ENCODE results near the gene RPL14.
"Not testable (repeated sequence)": the region's sequence is repeated elsewhere in the genome, so short reads cannot be mapped to it uniquely, and the experiment has no call there.

RPL14 gene

DNA sequence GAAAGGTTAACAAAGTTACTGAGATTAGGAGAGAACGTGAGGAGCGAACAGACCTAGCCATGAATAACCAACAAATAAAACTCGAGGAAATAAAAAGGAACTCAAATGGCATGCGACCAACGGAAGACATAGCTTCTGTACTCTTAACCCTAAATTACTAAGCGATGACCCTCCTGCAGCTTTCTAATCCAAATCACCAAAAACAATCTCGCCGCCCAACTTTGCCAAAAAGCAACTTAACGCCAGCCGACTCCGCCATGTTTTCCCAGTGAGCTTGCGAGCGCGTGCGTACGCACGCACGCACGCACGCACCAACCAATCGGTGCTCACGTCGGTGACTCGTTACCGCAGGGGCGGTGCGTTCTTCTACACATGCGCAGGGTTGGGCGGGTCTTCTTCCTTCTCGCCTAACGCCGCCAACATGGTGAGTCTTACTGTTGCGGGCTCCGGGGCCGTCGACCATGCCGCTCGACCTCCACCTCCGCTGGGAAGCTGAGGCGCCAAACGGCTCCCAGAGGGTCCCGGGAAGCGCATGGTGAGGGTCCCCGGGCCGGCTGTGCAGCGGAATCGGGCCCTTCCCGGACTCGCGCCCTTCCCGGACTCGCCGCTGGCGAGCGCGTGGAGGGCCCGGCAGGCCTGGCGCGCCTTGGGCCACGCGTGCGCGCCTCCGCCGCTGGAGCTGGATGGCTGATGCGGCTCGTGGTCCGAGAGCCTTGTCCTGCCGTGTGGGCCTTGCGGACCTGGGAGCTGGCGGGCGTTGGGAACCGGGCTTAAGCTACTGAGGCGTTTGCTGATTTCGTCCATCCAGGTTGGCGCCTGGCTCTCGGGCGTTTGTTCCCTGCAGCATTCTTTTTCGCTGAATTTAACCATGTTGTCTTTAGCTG is at the start of gene RPL14:
TSS of gene RPL14 (plus strand) at position 400 of the 884 bp plus-strand sequence. CDS start at position 533, 133 bp downstream.
- ATAC-seq = peak; percentile 77

DNA sequence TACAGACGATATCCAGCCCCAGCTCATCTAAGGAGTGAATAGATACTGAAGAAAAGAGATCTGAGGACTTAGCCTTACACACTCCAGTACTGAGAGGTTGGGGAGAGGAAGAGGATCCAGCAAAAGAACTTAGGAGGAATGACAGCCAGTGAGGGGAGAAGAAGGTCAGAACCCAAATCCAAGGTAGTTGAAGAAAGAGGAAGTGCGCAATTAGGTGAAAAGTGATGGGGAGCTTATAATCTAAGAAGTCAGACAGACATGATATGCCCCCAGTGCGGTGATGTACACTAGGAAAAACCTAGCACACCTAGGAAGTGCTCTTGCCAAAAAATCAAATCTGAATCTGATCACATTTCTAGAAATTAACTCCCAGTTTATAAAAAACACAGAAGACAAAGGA is 49.5 kb upstream of the RPL14 start:
- DNase-seq (no peak), ATAC-seq (no peak)

More for the DNA sequence above, at the start of gene RPL14:
- DNase-seq = peak; percentile 94

DNA sequence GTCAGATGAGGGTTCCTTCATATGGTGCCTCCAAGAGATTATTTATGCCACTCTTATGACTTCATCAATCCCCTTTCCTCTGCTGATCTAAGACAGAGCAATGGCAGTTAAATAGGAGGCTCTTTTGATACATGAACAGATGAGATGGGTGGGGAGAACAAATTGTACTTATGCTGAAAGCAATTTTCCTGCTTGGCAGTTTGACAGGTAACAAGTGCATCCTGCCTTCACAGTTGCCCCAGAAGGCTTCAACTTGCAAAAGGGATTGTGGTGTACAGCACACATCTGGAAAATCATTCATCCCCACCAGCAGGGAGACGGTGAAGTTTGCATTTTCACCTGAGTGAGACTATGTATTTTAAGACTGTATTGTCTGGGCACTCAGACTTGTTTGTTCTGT is 42.9 kb upstream of the RPL14 start:
- no peak for ATAC-seq
- DNase-seq = no peak

DNA sequence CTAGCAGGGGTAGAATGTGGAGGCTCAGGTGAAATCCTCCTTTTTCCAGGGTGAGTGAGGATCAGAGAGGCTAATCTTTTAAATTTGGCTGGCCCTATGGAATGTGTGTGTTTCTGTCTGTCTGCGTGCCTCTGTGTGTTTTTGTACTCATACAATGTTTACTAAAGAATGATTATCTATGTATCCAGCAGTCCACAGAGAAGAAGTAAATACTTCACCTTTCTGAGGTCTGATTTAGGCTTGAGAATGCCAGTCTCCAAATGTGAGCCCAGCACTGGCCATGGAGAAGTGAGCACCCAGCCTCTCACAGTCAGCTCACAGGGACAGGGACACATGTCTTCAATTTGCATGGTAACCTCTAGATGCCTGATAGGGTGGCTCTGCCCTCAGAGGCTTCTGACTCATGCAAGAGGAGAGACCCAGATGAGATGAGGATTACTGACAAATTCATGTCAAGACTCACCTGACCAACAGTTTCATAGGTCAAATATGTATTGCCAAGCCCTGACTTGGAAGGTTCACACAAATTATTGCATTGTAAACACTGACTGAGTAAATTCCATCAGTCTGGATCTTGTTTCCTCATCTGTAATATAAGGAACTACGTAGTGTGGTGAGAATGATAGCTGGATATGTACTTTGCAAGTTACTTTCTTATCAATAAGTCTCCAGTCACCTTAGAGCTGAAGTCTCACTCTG is 39.1 kb upstream of the RPL14 start:
- DNase-seq = no peak
- ATAC-seq = no peak

DNA sequence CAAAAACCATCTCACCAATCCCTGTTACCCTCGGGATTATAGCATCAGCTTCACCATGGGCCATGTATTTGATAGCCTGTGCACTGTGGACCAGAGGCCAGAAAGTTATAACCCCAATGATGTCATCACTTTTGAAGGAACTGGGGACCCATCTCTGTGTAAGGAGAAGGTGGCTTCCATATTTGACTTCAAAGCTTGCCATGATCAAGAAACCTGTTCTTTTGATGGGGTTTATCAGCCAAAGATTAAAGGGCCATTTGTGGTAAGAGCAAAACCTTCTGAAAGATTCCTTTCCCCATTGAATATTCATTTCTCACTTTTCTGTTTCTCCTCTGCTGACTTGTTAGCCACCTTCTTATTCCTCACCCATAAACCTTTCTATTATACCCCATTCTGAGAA is 34.3 kb upstream of the RPL14 start:
- no peak for DNase-seq
- ATAC-seq = no peak

DNA sequence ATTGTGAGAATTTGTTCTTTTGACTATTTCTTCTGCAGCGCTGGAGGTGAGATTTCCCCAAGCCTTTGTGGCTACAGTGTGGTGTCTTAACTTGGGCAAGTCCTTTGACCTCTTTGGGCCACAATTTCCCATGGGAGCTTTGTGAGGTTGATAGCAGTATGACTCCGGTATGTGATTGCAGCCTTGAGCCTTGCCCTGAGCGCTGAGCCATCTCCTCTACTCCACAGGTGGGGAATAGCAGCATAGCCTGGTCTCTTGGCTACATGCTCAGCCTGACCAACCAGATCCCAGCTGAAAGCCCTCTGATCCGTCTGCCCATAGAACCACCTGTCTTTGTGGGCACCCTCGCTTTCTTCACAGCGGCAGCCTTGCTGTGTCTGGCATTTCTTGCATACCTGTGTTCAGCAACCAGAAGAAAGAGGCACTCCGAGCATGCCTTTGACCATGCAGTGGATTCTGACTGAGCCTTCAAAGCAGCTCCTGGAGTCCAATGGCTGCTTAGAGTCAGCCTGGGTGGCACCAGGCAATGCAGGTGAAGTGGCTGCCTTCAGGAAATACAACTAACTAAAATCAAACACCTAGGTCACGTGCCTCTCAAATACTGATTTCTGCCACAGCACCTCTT is 30.0 kb upstream of the RPL14 start:
- ATAC-seq (no peak), DNase-seq (no peak)

DNA sequence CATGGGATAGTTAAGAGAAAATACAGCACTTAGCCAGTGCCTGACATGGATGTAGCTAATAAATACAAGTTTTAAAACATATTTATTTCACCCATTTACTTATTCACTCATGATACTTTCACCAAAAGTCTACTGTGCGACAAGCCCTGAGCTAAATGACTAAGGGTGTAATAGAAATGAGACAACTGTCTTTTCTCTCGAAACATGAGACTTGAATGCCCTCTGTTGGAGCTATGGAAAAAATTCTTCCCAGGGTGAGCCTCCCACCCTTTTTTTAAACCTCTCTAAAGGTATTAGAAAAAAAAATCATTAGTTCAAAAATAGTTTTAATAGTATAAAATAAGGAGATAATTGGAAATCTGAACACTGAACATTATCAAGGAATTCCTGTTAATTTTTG is 24.3 kb upstream of the RPL14 start:
- no peak for ATAC-seq

DNA sequence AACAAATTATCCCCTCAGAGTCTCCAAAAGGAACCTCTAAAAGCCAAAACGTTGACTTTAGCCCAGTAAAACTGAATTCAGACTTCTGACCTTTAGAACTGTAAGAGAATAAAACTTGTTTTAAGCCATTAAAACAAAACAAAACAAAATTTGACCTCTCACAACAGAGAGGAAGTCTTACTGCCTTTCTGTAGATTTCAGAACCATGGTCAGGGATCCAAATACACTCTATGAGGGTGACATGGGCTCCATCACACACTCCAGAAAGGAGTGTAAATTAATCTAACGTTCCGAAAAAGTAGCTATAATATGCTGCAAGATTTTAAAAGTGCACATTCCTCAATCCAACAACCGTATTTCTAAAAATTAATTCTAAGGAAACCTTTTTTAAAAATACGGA is 19.2 kb upstream of the RPL14 start:
- no peak for ATAC-seq
- no peak for DNase-seq

More for the DNA sequence above, 24.3 kb upstream of the RPL14 start:
- no peak for DNase-seq

DNA sequence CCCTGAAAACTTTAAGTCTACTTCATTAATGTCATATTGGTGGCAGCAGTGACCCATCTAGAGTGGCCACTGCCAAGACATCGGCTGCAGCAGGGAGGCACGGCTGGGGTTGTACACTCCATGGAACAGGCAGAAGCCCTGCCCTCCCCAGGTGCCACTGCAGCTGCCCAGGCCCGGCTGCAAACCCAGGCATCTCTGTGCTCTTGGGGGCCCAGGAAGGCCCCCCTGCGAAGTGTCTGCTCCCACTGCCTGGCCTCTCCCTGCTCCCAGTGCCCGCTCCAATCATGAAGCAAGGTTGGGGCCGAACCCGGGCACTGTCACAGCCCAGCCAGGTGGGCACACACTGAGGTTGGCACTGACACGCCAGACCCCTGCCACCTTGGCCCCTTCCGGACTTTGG is 12.1 kb upstream of the RPL14 start:
- DNase-seq = no peak

DNA sequence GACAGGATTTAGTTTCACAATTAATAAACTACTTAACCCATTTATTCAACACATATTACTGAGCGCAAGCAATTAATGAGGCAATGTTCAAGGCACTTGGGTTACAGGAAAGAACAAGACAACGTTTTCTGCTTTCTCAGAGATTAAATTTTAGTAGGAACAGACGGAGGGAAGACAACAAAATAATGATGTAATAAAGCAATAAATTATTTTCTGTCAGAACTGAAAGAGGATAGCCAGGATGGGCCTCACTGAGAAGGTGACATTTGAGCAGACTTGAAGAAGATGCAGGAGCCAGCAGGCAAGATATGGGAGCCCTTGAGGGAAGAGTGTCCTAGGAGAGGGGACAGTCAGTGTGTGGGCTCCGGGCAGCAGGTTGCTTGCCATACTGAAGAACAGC is 11.3 kb upstream of the RPL14 start:
- ATAC-seq (no peak), DNase-seq (no peak)

More for the DNA sequence above, 12.1 kb upstream of the RPL14 start:
- ATAC-seq = no peak

DNA sequence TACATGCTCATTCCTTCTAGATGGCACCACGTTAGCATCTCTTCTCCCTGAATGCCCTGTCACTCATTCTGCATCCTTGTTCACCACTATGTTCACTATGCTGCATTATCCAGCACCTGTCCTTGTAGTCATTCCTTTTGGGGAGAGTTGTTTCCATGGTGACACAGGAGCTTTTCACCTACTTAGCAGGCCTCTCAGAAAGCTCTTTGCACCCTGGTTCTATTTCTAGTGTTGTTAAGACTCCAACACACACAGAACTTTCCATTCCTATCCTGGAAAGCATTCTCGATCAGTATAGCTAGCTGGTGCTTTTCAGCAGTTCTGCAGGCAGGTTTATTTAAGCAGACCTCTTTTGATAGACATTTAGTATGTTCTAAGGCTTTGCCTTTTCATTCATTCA is 6.7 kb upstream of the RPL14 start:
- no peak for ATAC-seq
- DNase-seq = no peak

DNA sequence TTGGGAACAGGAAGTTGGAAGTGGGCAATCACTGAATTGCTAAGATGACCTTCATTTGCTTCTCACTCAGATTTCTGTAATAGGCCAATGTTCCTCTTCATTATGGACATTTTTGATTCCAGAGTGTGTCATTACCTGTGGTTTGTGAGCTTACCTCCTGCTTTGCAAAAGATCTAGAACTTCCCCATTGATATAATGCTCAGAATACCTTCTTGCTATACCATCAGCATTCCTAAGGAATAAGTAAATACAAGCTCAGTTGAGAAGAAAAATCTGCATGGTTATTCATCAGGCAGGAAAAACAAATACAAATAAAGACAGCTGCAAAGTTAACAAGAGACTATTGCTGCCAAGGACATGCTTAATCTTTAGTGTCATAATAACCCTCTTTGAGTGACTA is 5.6 kb upstream of the RPL14 start:
- ATAC-seq (no peak), DNase-seq (no peak)

DNA sequence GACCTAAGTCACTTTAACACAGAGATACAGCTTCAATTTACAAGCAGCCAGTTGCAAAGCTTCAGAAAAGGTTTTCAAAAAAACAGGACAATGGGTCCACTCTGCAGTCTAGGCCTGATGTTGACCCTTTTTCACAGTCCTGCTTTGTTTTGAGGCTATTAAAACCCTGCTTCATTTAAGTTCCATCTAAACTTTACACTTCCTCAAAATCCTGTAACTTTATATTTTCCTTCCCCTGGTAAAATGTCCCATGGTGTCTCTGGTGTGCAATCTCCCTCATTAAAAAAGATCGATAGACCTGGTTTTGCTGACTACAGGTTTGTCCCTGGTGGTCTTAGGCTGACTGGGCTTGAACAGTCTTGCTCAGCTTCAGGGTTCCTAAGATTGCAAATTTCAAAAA is 5.1 kb upstream of the RPL14 start:
- DNase-seq = no peak
- ATAC-seq = no peak

DNA sequence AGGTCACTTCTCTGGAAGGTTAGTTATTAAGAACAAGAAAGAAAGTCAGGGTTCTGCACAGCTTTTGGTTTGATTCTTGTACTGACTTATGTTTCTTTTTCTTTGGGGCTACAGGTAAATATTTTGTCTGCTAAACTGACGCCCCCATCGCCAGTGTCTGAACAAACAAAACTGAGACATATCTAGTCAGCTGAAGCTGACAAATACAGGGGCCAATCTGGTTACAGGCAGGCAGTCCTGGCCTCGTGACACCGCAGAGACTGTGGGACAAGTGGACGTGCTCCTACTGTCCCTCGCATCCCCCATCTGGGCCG is 4.6 kb upstream of the RPL14 start:
- DNase-seq (no peak), ATAC-seq (no peak)

DNA sequence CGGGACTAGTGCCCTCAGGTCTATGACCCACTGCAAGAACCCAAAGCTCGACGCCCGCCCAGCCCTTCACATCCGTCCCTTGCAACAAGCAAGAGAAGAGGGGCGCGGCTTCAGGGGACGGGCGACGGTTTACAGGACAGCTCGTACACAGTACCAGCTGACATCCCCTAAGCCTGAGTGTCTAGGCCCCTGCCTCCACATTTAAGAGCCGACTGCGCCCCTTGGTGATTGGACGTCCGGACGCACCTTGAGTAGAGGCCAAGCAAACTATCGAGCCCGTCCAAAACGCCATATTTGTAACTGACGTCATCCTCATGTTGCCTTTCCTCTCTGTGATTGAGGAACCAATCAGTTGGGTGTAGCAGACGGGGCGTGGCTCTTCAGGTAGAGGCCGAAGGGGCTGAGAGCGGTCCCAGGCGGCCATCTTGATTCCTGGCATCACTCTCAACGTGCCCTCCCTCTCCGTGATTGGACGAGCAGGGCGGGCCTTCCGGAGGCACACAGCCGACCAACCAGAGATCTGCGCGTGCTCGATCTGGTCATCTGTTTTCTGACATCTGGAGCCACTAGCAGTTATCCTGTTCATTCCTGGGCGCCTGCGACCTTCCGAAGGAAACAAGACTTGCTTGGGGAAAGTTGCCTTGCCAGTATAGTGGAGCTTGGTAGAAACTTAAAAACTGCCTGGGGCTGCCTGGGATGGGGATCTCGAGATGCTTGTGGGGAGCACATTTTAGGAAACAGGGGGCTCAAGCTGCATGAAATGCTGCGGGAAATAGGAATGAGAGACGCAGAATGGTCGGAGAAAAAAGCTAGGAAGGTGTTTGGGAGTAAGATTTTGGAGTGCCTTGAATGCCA is 4.0 kb upstream of the RPL14 start:
- peak; percentile 98 for ATAC-seq
- peak; percentile 94 for DNase-seq

DNA sequence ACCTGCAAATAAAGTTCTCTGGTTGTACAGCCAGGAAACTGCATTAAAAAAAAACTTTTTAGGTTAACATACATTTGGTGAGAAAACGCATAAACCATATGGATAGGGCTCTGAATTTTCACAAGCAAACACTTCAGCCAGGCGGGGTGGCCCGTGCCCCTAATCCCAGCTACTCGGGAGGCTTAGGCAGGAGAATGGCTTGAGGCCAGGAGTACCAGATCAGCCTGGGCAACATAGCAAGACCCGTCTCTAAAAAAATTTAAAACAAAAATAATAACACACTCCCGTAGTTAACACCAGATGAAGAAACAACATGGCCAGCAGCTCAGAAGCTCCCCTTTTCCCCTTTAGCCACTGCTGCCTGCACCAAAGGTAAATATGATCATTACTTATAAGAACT is 3.2 kb upstream of the RPL14 start:
- ATAC-seq = no peak

DNA sequence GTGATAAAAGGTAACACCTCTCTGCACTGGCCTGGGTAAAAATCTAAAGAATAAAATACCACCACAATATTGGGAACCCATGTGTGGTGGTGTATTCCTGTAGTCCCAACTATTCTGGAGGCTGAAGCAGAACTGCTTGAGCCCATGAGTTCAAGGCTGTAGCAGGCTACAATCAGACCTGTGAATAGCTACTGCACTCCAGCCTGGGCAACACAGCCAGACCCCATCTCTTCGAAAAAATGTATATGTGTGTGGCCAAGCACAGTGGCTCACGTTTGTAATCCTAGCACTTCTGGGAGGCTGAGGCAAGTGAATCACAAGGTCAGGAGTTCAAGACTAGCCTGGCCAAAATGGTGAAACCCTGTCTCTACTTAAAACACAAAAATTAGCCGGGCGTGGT is 1.8 kb upstream of the RPL14 start:
- no peak for ATAC-seq
- DNase-seq = no peak

More for the DNA sequence above, 3.2 kb upstream of the RPL14 start:
- DNase-seq = no peak

DNA sequence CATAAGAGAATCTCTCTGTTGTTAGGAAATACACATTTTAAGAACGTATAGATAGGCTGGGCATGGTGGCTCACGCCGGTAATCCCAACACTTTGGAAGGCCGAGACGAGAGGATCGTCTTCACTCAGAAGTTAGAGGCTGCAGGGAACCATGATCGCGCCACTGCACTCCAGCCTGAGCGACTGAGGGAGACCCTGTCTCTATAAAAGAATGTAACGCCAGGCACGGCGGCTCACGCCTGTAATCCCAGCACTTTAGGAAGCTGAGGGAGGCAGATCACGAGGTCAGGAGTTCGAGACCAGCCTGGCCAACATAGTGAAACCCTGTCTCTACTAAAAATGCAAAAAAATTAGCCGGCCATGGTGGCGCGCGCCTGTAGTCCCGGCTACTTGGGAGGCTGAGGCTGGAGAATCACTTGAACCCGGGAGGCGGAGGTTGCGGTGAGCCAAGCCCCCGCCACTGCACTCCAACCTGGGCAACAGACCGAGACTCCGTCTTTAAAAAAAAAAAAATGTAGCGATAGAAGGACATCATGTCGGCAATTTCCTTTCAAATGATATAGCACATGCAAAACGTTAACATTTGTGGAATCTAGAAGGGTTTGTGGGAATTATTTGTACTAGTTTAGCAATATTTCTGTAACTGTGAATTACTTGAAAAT is 730 bp upstream of the RPL14 start:
- no peak for ATAC-seq
- DNase-seq = no peak

DNA sequence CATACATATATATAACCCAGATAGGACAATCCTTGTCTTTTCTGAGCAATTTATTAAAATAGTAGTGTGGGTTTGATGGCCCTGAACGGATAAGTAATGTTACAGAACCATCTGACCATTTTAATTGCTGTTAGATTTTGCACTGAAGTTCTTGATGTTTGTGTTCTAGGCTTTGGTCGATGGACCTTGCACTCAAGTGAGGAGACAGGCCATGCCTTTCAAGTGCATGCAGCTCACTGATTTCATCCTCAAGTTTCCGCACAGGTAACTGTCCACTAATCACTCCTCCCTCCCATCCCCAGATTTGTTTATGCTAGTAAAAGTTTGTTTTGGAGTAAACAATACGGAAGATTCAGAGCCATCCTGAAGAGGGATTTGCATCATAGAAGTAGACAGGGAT is 1.3 kb downstream of the RPL14 start:
- DNase-seq (no peak), ATAC-seq (no peak)

DNA sequence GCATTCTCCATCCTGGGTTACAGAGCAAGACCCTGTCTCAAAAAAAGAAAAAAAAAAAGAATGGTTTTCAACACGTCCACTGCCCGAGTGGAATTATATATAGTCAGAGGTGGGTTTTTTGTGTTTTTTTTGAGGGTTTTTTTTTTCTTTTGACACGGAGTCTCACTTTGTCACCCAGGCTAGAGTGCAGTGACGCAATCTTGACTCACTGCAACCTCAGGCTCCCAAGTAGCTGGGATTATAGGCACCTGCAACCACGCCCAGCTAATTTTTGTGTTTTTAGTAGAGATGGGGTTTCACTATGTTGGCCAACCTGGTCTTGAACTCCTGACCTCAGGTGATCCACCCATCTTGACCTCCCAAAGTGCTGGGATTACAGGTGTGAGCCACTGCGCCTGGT is 3.3 kb downstream of the RPL14 start:
- not testable (repeated sequence) for DNase-seq, ATAC-seq

DNA sequence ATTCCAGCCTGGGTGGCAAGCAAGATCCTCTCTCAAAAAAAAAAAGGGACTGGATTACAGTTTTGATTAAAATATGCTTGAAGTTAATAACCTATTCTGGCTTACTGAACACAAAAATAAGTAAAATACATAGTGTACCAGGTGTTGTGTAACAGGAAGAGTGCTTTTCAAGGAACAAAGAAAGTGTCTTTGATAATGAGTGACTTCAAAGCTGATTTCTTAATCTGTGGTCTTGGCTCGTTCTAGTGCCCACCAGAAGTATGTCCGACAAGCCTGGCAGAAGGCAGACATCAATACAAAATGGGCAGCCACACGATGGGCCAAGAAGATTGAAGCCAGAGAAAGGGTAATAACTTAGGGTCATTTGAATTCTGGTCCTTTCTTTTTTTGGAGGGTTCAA is 4.0 kb downstream of the RPL14 start:
- ATAC-seq (no peak), DNase-seq (no peak)

DNA sequence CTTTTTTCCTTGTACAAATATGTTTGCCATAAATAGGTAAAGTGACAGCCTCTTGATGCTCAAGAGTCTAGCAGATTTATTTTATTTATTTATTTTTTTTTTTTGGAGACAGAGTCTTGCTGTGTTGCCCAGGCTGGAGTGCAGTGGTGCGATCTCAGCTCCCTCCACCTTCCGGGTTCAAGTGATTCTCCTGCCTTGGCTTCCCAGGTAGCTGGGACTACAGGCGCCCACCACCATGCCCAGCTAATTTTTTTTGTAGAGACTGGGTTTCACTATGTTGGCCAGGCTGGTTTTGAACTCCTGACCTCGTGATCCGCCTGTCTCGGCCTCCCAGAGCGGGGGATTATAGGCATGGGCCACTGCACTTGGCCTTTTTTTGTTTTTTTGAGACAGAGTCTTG is 5.7 kb downstream of the RPL14 start:
- ATAC-seq, DNase-seq: not testable (repeated sequence)
